HG03378 (cell line): Measurements from ENCODE around the gene MYOF.

Experiments
- ATAC-seq: cut with Tn5 transposase; IDR thresholded peaks from one replicate; pipeline ENCODE4 v1.9.1; 2021; ENCODE audit warnings: mild to moderate bottlenecking, moderate library complexity; ENCODE audit not compliant: unreplicated experiment

Gene MYOF

GRCh38 chr10:93482145-93482834 is at the start of gene MYOF:
MYOF (minus strand) TSS chr10:93482334; CDS start chr10:93482194, 140 bp downstream.
- ATAC-seq = peak; percentile 81

GRCh38 chr10:93518531-93518930 is 36.4 kb upstream of the MYOF start:
- ATAC-seq = no peak

- no peak for ATAC-seq
Measured at GRCh38 chr10:93516006-93516380, 33.9 kb upstream of the MYOF start.

GRCh38 chr10:93515071-93516005 is 33.2 kb upstream of the MYOF start:
- no peak for ATAC-seq

GRCh38 chr10:93514521-93514920 is 32.4 kb upstream of the MYOF start:
- ATAC-seq = no peak

- ATAC-seq = no peak
Measured at GRCh38 chr10:93513091-93513490, 31.0 kb upstream of the MYOF start.

- no peak for ATAC-seq
Measured at GRCh38 chr10:93512565-93512964, 30.4 kb upstream of the MYOF start.

- no peak for ATAC-seq
Measured at GRCh38 chr10:93509816-93510215, 27.7 kb upstream of the MYOF start.

- ATAC-seq = no peak
Measured at GRCh38 chr10:93505075-93505474, 22.9 kb upstream of the MYOF start.

- ATAC-seq = no peak
Measured at GRCh38 chr10:93503075-93503474, 20.9 kb upstream of the MYOF start.

GRCh38 chr10:93501650-93502049 is 19.5 kb upstream of the MYOF start:
- no peak for ATAC-seq

GRCh38 chr10:93498166-93498565 is 16.0 kb upstream of the MYOF start:
- ATAC-seq = no peak

- ATAC-seq = peak; percentile 95
Measured at GRCh38 chr10:93496322-93497041, 14.3 kb upstream of the MYOF start, which contains the start of gene CEP55. CEP55 (plus strand) TSS chr10:93496612; CDS start chr10:93500052, 3,440 bp downstream.

- ATAC-seq = peak; percentile 16
Measured at GRCh38 chr10:93495654-93496321, 13.7 kb upstream of the MYOF start.

GRCh38 chr10:93494494-93494893 is 12.4 kb upstream of the MYOF start:
- ATAC-seq = no peak

- no peak for ATAC-seq
Measured at GRCh38 chr10:93493162-93493561, 11.0 kb upstream of the MYOF start.

- no peak for ATAC-seq
Measured at GRCh38 chr10:93491602-93492121, 9.5 kb upstream of the MYOF start.

- ATAC-seq = no peak
Measured at GRCh38 chr10:93488956-93489528, 6.9 kb upstream of the MYOF start.

GRCh38 chr10:93485690-93486089 is 3.6 kb upstream of the MYOF start:
- no peak for ATAC-seq

GRCh38 chr10:93481637-93482144 is 443 bp downstream of the MYOF start:
- ATAC-seq = no peak
